GM18526 (cell line): ENCODE measurements around the gene AREL1.

Experiments
- POLR2A ChIP-seq: IDR thresholded peaks from 3 replicates; pipeline ENCODE4 v1.6.1; 2011; ENCODE audit not compliant: insufficient read length; ENCODE audit errors: extremely low read depth

Gene AREL1

DNA sequence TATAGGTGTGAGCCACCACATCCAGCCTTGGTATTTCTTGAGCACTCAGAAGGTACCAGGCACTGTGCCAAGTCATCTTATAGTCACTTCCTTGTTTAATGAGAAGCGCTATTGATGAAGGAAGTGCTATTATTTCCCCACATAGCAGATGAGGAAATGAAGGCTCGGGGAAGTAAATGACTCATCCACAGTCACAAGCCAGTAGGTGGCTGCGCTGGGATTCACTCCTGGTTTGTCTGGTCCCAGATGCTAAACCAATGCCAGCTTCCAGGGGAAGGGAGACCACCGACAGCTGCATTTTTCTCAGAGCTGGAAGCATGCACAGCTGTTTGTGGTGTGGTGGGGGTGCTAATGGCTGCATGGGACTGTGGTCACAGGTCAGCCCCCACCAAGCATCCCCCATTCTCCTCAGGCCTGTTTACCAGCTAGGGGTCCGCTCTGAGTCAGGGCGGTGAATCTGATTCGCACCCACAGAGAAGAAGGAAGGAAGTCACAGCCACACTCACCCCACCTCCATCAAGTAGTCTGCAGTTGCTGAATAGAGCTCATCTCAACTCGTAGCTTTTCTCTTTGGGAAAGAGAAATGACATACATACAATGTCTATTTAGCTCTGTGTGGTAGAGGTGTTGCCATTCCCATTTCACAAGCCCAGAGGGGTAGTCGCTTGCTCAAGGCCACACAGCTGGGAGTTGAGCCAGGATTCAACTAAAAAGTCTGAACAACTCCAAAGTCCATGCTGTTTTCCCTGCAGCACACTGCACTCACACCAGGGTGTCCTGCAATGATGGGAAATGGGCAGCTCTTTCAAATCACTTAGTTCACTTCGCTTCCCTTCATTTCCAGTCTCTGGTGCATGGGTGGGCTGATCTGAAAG is 94.6 kb downstream of the AREL1 start:
- no peak for TF ChIP-seq POLR2A

DNA sequence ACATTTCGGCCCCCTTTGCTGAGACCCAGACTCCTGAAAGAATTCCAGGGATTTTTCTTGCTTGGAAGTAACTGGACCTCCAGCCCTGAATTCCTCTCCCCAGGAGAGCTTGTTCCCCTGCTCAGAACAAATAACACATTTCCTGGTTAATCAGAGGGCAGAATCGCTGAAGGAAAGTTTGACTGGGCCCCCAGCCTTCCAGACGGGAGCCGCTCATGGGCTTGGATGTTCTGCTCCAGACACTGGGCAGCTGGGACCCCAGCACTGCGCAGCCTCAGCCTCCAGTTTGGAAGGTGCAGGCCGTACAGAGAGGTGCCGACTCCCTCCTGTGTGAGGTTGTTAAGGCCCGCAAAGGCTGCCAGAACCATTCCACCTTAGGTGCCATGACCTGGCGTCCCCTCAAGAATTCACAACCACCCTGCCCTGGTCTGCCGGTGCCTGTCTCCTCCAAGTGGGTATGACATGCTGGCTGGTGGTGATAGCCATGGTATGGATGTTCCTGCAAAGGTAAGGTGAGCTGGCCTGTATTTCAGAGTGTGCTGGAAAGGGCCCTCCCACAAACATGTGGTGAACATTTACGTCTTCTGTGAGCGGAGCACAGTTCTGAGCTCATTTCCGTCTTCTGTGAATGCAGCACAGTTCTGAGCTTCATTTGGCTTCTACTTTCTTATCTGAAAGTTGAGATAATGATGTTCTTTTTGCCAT is 95.7 kb downstream of the AREL1 start:
- no peak for TF ChIP-seq POLR2A

- no peak for TF ChIP-seq POLR2A
Measured at GRCh38 chr14:74616507-74616906, 96.4 kb downstream of the AREL1 start.

DNA sequence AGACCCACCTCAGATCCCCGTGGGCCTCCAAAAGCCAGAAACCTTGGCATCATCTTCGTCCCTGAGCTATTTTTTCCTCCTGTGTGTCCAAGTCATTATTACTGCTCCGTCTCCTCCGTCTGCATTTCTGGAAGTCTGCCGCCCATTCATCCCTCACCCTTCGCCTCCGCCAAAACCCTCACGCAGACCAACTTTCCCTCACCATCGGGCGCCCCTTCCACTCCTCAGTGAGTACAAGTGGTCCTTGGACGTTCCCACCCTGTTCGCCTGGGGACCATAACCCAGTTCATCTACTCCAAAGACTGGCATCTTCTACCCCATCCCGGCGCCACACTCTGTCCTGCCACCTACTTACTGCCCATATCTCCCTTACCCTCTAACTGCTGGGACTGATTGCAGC is 97.1 kb downstream of the AREL1 start:
- no peak for TF ChIP-seq POLR2A

DNA sequence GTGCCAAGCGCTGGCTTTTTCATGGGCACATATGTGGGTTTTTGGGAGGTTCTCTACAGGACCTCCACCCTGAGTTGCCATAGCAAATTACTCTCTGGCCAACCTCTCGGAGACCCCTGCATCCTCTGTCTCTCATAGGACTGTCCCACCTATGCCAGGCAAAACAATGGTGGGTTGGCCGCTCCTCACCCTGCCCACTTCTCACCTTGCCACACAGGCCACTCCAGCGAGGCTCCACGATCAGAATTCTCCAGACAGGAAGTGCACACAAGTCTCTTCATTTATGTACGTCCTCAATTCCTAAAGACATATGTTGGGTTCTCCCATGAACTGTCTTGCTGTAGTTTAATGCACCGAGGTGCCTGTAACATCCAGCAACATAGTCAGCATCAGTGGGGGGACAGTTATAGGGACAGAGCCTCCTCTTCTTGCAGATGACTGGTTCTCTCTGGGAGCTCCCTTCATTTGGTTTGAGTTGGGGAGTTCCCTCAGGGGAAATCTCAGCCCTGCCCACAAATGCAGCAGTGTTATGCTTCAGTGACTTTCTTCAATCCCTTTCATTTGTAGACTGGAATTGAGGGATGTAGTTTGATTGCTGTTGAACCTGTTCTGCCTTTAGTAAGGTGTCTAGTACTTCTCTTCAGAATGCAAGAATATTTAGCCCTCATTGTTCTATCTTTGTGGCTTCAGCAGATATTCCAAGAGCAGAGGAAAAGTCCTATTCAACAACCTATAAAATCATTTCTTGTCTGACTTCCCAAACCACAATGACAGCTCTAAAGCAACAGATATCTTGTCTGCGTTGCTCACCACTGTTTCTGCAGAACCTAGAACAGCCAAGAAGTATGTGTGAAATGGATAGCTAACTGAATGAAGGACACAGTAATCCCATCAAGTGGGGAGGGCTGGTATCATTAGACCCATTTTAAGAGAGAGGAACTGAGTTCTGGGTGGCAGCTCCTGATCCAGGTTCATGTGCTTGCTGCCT is 98.1 kb downstream of the AREL1 start:
- TF ChIP-seq POLR2A, result no peak

- no peak for TF ChIP-seq POLR2A
Measured at GRCh38 chr14:74613211-74613914, 99.5 kb downstream of the AREL1 start.

DNA sequence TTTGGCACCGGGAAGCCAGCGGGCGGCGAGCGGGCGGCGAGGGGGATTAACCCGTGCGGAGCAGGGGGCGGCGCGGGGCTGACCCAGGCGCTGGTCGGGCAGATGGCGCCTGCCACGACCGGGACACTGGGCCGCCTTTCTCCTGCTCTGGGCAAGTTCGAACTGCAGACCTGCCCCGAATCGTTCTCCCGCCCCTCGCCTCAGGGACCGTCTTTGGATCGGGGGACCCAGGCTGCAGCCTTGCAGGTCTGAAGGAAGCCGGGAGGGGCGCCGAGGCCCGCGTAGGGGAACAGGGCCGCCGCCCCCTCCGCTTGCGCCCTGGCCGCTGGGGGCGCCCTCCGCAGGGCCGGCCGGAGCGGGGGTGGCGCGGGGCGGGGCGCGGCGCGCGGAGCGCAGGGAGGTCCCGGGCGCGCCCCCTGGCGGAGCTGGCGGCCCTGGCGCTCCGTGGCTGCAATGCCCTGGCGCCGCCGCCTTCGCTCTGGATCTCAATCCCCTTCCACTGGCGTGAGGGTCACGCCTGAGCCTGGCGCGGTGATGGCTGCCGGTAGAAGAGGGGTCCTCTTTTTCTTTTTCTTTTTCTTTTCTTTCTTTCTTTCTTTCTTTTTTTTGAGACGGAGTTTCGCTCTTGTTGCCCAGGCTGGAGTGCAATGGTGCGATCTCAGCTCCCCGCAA is 100.4 kb downstream of the AREL1 start:
- TF ChIP-seq POLR2A, result no peak

DNA sequence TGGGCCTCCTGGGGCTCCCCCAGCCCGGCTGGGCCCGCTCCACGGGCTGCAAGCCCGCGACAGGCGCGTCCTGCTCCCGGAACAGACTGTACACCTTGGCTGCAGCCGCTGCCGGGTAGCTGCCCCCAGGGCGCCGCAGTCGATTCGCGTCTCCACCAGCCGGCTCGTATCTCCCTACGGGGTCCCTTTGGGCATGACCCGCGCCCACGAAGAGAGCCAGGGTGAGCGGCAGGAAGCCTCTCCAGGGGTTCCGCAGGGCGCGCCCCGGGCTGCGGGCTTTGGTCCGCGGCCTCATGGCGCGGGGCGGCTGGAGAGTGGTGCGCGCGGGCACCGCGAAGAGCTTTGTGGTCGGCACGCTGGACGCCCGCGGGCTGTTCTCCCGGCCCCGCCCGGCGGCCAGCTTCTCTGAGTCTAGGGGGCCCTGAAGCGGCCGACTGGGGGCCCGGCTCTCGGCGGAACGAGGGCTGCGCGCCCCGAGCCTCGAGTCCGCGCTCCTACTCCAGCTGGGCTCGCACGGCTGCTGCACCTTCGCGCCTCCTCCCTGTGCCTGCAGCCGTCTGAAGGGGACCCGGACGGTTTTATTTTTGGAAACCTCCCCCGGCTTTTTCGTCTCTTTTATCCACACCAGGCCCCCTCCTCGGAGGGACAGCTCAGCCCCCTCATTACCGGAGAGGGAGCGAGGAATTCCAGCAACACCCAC is 101.1 kb downstream of the AREL1 start, which contains the start of gene LTBP2:
Gene LTBP2, minus strand, starts transcription at position 588 of the 700 bp plus-strand sequence. Its CDS starts 293 bp downstream, at position 295.
- no peak for TF ChIP-seq POLR2A
